GM21717 (cell line): ENCODE measurements around the gene UNC45A.

Experiments used
- ATAC-seq: cut with Tn5 transposase; IDR thresholded peaks from one replicate; pipeline ENCODE4 v1.9.1; 2021; ENCODE audit warnings: mild to moderate bottlenecking, moderate library complexity; ENCODE audit not compliant: unreplicated experiment

UNC45A gene

DNA sequence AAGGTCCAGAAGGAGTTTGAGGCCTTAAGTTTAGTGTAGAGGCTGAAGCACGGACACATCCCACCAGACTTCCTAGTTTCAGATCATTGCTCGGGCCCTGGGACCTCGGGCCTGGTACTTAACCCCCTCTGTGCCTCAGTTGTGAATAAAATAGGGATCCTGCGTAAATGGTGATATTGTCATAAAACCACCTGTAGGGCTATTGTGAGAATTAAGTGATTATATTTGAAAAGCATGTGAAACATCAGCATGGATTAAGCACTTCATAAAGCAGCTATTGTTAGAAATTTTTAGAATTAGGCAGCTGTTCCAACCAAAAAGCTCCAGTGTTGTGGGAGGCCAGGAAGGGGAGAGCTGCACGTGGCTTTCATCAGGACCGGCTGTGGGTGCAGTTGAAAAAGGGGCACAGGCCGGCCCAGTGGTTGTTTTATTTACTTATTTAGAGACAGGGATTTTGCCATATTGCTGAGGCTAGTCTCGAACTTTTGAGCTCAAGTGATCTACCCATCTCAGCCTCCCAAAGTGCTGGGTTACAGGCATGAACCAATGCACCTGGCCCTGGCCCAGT is 24.0 kb downstream of the UNC45A start:
- no peak for ATAC-seq

- ATAC-seq: no peak
Measured at GRCh38 chr15:90959894-90960293, 24.8 kb downstream of the UNC45A start.

- no peak for ATAC-seq
Measured at GRCh38 chr15:90960298-90961091, 25.4 kb downstream of the UNC45A start.

DNA sequence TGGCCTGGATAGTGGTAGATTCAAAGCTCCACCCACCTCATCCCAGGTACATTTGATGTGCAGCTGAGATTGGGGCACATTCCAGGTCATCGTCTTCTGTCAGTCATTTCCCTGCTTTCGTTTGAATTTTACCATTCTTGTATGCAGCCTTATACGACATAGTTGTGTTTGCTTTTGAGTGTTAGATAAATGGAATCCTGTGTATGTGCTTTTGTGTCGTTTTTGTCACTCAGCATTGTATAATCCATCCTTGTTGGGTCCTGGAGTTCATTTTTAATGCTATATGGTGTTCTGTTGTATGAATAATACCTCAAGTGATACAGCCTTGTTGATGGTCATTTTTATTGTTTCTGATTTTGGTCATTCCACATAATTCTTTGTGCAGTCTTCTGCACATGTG is 26.9 kb downstream of the UNC45A start:
- ATAC-seq: no peak

DNA sequence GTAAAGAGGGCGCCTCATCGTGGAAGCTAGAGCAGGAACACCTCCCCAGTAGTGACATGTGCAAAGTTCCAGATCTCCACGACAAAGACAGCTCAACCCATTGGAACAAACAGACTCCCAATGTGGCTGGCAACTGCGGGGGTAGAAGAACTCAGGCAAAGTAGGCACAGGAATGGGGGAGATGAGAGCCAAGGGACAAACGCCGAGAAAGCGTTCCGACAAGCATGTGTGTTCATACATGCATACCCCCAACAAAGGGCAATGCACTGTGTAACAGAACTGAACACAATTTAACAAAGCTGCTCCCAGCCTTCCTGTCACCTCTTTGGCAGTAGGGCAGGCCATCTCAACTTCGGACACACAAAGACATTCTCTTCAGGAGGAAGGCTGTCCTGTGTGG is 31.2 kb downstream of the UNC45A start:
- ATAC-seq: no peak

GRCh38 chr15:90967206-90967605 is 32.1 kb downstream of the UNC45A start:
- ATAC-seq: no peak

- ATAC-seq: no peak
Measured at GRCh38 chr15:90968434-90968833, 33.3 kb downstream of the UNC45A start.

- ATAC-seq: no peak
Measured at GRCh38 chr15:90970274-90970673, 35.2 kb downstream of the UNC45A start.

DNA sequence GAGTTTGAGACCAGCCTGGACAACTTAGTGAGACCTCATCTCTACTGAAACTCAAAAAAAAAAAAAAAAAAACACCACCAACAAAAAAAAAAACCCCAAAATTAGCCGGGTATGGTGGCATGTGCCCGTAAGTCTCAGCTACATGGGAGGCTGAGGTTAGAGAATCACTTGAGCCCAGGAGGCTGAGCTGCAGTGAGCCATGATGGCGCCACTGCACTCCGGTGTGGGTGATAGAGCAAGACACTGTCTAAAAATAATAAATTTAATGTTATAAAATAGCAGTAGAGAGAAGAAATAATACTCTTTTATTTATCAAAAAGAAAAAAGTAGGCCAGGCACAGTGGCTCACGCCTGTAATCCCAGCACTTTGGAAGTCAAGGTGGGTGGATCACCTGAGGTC is 37.0 kb downstream of the UNC45A start:
- no peak for ATAC-seq

- ATAC-seq: no peak
Measured at GRCh38 chr15:90974216-90974615, 39.1 kb downstream of the UNC45A start.

GRCh38 chr15:90979582-90979981 is 44.5 kb downstream of the UNC45A start:
- no peak for ATAC-seq

DNA sequence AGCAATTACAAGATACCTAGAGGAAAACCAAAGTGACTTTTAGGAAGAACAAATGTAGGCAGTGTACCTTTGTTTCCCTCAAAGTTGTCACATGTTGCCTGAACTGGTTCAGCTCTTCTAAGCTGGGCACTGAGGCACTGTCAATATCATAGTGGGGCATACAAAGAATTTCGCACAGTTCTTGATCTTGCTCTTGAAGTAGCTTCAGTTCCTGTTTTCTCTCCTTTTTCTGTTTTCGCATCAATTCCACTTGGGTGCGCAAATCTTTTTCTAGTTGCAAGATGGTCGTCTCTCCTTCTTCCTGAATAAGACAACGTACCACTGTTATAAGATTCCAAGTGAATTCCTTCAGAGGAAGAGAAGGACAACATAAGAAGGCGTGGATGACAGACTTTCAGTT is 46.6 kb downstream of the UNC45A start:
- ATAC-seq: peak; percentile 79

GRCh38 chr15:90982135-90982534 is 47.0 kb downstream of the UNC45A start:
- peak; percentile 42 for ATAC-seq

DNA sequence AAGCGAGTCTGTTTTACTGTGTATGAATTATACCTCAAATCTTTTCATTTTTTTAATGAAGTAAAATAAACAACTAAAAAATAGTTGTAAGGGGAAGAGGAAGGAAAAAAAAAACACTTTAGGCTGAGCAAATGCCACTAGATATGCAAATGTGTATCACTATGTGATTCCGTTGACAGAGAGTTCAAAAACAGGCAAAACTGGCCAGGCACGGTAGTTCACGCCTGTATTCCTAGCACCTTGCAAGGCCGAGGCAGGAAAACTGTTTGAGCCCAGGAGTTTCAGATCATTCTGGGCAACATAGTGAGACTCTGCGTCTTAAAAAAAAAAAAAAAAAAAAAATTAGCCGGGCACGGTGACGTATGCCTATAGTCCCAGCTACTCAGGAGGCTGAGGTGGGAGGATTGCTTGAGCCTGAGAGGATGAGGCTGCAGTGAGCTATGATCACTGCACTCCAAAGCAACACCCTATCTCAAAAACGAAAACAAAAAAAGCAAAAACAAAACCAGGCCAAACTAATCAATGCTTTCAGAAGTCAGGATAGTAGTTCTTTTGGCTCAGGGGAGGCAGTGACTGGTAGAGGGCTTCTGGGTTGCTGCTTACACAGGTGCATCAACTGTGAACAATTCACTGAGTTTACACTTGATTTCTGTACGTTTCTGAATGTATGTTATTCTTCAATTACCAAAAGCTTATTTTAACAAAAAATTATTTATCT is 51.9 kb downstream of the UNC45A start:
- peak; percentile 58 for ATAC-seq

- no peak for ATAC-seq
Measured at GRCh38 chr15:90987561-90988141, 52.6 kb downstream of the UNC45A start.

- no peak for ATAC-seq
Measured at GRCh38 chr15:90988296-90988695, 53.2 kb downstream of the UNC45A start.

DNA sequence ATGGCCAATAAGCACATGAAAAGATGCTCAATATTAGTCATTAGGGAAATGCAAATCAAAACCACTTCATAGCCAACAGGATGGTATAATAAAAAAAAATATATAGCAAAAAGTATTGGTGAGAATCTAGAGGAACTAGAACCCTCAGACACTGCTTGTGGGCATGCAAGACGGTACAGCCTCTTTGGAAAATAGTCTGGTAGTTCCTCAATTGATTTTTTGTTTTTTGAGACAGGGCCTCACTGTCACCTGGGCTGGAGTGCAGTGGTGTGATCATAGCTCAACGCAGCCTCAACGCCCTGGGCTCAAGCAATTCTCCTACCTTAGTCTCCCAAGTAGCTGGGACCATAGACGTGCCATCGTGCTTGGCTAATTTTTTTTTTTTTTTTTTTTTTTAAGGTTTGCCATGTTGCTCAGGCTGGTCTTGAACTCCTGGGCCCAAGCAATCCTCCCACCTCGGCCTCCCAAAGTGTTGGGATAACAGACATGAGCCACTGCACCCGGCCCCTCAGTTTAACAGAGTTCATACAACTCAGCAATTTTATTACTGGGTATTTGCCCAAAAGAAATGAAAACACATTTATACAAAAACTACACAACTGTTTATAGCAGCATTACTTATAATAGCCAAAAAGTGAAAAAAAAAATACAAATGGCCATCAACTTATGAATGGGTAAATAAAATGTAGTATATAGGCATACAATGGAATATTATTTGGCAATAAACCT is 54.1 kb downstream of the UNC45A start:
- ATAC-seq: no peak

- ATAC-seq: no peak
Measured at GRCh38 chr15:90990446-90990845, 55.4 kb downstream of the UNC45A start.

DNA sequence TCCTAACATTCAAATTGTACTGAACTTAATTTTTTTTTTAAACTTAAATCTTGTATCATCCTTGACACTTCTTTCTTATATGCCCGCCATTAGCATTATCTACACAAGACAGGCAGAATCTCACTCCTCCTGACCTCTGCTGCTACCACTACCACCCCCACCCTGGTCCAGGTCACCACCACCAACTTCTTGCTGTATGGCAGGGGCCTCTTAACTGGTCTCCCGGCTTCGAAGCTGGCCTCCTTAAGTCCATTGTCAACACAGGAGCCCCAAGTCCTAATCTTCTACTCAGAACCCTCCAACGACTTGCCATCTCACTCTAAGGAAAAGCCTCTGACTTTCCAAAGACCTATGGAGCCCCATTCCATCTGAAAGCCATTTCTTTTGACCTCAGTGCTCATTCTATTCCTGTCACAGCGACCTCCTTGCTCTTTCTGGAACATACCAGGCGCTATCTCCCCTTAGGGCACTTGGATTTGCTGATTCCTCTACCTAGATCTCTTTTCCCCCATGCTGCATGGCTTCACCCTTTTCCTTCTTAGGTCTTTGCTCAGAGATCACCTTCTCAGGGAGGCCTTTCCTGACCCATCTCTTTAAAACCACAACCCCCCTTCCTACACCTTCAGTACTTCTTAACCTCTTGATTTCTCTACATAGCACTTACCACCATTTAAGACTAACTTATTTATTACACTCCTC is 56.7 kb downstream of the UNC45A start:
- no peak for ATAC-seq

- ATAC-seq: peak; percentile 15
Measured at GRCh38 chr15:90994059-90994416, 59.0 kb downstream of the UNC45A start.
